ENCODE measurements around the gene UBQLN4.
A peak's percentile ranks its signal among the peaks of the same experiment; 100 is the strongest.
"Not testable (repeated sequence)": the region's sequence is repeated elsewhere in the genome, so short reads cannot be mapped to it uniquely, and the experiment has no call there.

The UBQLN4 gene

DNA sequence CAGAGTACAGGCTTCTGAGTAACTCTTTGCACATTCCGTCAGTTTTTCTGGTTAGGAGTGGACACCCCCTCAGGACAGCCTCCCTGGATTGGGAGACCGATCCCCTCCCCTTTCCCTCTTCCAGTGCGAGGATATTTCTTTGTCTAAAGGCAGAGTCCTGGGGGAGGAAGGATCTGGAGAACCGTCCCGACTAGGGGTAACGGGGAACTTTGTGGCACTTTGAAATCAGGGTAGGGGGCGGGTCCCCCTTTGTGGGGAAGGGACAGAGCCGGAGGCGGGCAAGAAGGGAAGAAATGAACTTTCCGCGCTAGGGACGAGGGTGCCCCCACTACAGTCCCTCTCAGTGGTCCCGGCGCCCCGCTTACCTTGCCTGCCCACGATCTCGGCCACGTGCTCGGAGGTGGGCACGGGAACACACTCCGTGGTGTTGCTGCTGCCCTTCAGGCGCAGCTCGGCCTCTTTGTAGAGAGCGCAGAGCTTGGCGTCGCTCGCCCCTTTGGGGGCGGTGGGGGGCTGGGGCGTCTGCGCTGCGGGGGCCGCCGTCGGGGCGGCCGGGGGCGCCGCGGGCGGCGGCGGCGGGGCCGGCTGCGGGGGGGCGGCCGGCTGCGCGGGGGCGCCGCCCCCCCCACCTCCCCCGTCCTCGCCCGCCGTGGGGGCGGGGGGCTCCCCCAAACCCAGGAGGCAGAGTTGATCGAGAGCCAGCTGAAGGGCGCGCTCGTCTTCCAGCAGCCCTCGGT, 27.8 kb upstream of the UBQLN4 start:
- DNase-seq = no peak

- DNase-seq = no peak
These were observed 27.2 kb upstream of the UBQLN4 start for GRCh38 chr1:156080863-156081179.

- no peak for DNase-seq
These were observed 26.8 kb upstream of the UBQLN4 start for GRCh38 chr1:156080241-156080862.

GRCh38 chr1:156079762-156080161, 26.2 kb upstream of the UBQLN4 start:
- no peak for DNase-seq

- no peak for DNase-seq
These were observed 25.1 kb upstream of the UBQLN4 start for GRCh38 chr1:156078728-156079127.

- DNase-seq = no peak
These were observed 23.8 kb upstream of the UBQLN4 start for GRCh38 chr1:156077430-156077760.

DNA sequence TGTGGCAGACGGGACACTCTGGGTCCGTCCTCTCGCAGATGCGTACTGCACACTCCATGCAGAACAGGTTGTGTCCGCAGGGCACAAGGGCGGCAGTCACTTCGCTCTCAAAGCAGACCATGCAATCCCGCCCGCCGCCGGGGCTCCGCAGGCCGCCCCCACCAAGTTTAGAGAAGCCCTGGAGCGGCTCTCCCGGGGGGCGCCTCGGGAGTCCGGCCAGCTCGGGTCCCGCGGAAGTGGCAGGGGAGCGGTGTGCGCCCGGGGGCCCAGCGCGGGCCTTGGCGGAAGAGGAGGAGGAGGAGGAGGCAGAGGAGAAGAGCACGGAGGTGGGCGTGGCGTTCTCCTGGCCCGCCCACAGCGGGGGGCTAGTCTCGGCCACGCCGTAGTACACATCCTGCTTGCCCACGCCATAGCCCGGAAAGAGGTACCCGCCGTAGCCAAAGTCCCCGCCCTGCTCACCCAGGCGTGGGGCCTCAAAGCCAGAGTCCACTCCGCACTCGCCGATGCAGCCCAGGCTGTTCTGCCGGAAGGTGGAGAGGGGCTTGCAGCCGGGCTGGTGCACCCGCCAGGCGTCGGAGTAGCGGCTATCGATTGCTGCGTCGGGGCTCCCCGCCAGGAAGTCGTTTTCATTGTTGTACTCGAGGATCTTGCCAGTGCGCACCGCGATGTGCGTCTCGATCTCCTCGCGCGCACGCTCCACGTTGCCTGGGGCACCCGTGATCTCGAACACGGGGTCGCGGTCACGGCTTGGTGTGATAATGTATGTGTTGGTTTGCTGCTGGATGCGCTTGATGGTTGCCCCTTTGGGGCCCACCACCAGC, 23.2 kb upstream of the UBQLN4 start:
- DNase-seq = peak in 4 of 56 donors; percentile 5 to 30 (median 8)

GRCh38 chr1:156075775-156076204, 22.2 kb upstream of the UBQLN4 start:
- no peak for DNase-seq

GRCh38 chr1:156075162-156075561, 21.6 kb upstream of the UBQLN4 start:
- no peak for DNase-seq

GRCh38 chr1:156074661-156075060, 21.1 kb upstream of the UBQLN4 start:
- DNase-seq = no peak

- no peak for DNase-seq
These were observed 20.1 kb upstream of the UBQLN4 start for GRCh38 chr1:156073740-156074139.

- DNase-seq = no peak
These were observed 19.6 kb upstream of the UBQLN4 start for GRCh38 chr1:156073110-156073687.

DNA sequence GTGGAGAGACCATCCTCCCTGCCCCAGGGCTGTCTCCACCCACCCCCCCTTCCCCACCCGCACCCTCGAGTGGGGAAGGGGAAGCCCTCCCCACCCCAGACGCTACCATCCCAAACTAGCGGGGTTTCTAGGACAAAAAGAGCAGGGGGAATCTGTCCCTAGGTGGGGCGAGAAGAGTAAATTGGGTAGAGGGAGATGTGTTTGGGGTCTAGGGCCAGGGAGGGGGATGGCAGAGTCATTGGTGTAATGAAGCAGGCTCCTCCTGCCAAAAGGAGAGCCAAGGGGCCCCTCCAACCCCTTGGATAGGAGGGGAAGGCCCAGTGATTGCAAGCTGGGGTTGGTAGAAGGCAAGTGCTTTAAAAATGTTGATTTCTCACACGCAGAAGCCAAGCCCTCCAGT, 18.7 kb upstream of the UBQLN4 start:
- DNase-seq = no peak

GRCh38 chr1:156071332-156071816, 17.8 kb upstream of the UBQLN4 start:
- not testable (repeated sequence) for DNase-seq

GRCh38 chr1:156070548-156070947, 16.9 kb upstream of the UBQLN4 start:
- peak in 1 of 56 donors; percentile 13 for DNase-seq

DNA sequence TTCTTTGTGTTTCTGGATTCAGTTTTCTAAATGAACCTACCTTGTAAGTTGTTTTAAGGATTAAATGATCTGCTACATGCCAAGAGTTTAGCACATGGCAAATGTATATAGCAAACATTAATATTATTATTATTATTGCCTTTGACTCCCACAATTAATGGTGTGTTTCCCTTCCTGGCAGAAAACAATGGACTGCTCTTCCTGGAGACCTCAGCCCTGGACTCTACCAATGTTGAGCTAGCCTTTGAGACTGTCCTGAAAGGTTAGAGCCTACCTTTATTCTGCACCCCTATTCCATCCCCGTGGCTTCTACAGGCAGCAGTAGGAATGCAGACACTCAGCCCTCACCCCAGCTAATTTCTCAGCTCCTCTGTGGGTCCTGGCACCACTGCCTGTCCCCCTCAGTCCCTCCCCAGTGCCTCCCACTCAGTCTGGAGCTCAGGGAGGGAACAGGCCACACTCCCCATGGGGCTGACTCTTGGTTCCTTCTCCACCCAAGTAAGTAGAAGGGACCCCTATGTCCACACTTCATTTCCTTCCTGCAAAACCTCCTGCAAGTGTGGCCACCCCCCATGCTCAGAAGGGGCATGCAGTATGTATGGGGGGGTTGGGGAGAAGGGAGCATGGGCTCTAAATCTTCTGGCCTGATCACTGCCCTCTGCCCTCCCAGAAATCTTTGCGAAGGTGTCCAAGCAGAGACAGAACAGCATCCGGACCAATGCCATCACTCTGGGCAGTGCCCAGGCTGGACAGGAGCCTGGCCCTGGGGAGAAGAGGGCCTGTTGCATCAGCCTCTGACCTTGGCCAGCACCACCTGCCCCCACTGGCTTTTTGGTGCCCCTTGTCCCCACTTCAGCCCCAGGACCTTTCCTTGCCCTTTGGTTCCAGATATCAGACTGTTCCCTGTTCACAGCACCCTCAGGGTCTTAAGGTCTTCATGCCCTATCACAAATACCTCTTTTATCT, 16.2 kb upstream of the UBQLN4 start:
- DNase-seq = no peak

GRCh38 chr1:156067262-156067661, 13.7 kb upstream of the UBQLN4 start:
- no peak for DNase-seq

- no peak for DNase-seq
These were observed 12.3 kb upstream of the UBQLN4 start for GRCh38 chr1:156065871-156066270.

GRCh38 chr1:156065212-156065611, 11.6 kb upstream of the UBQLN4 start:
- peak in 1 of 56 donors; percentile 24 for DNase-seq

DNA sequence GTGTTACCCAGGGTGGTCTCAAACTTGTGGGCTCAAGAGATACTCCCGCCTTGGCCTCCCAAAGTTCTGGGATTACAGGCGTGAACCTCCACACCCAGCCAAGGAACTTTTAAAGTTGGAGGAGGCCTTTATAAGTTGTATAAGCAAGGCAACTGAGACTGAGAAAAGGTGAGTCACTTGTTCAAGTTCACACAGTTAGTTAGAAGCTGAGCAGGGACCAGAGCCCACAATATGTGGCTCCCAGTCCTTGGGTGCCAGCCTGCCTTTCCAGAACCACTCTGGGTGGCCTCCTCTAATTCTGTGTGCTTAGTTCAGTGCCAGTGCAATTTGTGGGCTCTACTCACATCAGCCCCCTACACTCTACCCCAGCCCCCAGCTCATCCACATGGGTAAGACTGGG, 11.0 kb upstream of the UBQLN4 start:
- no peak for DNase-seq

DNA sequence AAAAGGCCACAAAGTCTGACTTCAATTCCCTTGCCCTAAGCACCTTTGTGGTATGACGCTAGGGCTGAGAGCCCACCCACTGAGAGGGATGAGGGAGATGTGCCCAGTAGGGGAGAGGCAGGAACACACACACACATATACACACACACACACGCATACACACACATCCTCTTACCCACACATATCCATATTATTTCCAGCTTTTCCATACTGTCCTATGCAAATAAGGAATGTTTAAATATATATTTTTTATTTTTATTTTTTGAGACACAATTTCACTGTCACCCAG, 10.3 kb upstream of the UBQLN4 start:
- no peak for DNase-seq
